NCI-H146 treated with DMSO at 0.1 percent for 48 hours (cell line): ENCODE results near the gene HERPUD2.

Experiments used
- DNase-seq: peaks from one replicate; lab custom pipeline; 2025; ENCODE audit not compliant: unreplicated experiment; lab: John Stamatoyannopoulos, UW

The HERPUD2 gene

GRCh38 chr7:35694784-35695472, at the start of gene HERPUD2:
TSS of gene HERPUD2 (minus strand) at chr7:35695135. CDS start at chr7:35694330, 805 bp downstream.
- peak; percentile 91 for DNase-seq

- DNase-seq = no peak
Observed at GRCh38 chr7:35738889-35739288, 44.0 kb upstream of the HERPUD2 start.

- DNase-seq = no peak
Observed at GRCh38 chr7:35736725-35737124, 41.8 kb upstream of the HERPUD2 start.

GRCh38 chr7:35735396-35735795, 40.5 kb upstream of the HERPUD2 start:
- no peak for DNase-seq

- no peak for DNase-seq
Observed at GRCh38 chr7:35734001-35734483, 39.1 kb upstream of the HERPUD2 start.

- peak; percentile 10 for DNase-seq
Observed at GRCh38 chr7:35731349-35731748, 36.4 kb upstream of the HERPUD2 start.

- DNase-seq = no peak
Observed at GRCh38 chr7:35729061-35729783, 34.3 kb upstream of the HERPUD2 start.

- DNase-seq = no peak
Observed at GRCh38 chr7:35728412-35729060, 33.6 kb upstream of the HERPUD2 start.

GRCh38 chr7:35727571-35727970, 32.6 kb upstream of the HERPUD2 start:
- no peak for DNase-seq

- DNase-seq = no peak
Observed at GRCh38 chr7:35726654-35727053, 31.7 kb upstream of the HERPUD2 start.

GRCh38 chr7:35725280-35725680, 30.3 kb upstream of the HERPUD2 start:
- no peak for DNase-seq

GRCh38 chr7:35723011-35723410, 28.1 kb upstream of the HERPUD2 start:
- no peak for DNase-seq

GRCh38 chr7:35722054-35722849, 27.3 kb upstream of the HERPUD2 start:
- no peak for DNase-seq

GRCh38 chr7:35721288-35721687, 26.4 kb upstream of the HERPUD2 start:
- DNase-seq = no peak

GRCh38 chr7:35720849-35721248, 25.9 kb upstream of the HERPUD2 start:
- DNase-seq = no peak

GRCh38 chr7:35720032-35720431, 25.1 kb upstream of the HERPUD2 start:
- no peak for DNase-seq

GRCh38 chr7:35718047-35718446, 23.1 kb upstream of the HERPUD2 start:
- DNase-seq = no peak

- no peak for DNase-seq
Observed at GRCh38 chr7:35717516-35717915, 22.6 kb upstream of the HERPUD2 start.

- no peak for DNase-seq
Observed at GRCh38 chr7:35717013-35717412, 22.1 kb upstream of the HERPUD2 start.

- DNase-seq = no peak
Observed at GRCh38 chr7:35716038-35716803, 21.3 kb upstream of the HERPUD2 start.
